ENCODE data around the gene S100A8.

- no peak for TF ChIP-seq CTCF (IDR thresholded peaks at IDR 0.05)
- TF ChIP-seq ZFX (IDR thresholded peaks at IDR 0.05; ENCODE audit: borderline replicate concordance) = no peak
Measured at GRCh38 chr1:153386500-153386901, 4.4 kb downstream of the S100A8 start.

All from 22Rv1 (cell line).